ENCODE data around the gene ITIH2. TPM values are rescaled to one million over a fixed set of nuclear protein-coding genes. Genes with fewer than 3 reads are reported as not detected.

Gene ITIH2
- total and polyA plus RNA-seq, 8 donors: 0.05 to 3.3 TPM; not detected in 6

- Histone ChIP-seq H3K27ac (no peak overlapping the region), H3K9me3 (no peaks in the 10 kb centered on the region), H3K27me3 (peaks cover 0 to 59% (median 13%) of the 10 kb centered on the region in 3 donors), H3K4me1 (peaks cover 0 to 5% (median 0%) of the 10 kb centered on the region in 4 donors), H3K4me3 (no peak overlapping the region), H3K36me3 (no peaks in the 10 kb centered on the region)
- 79 to 86% (median 81%) methylated on average over 4 of the region's 4 CpGs for WGBS, 5 donors
- TF ChIP-seq POLR2A (IDR thresholded peaks at IDR 0.05): no peak
- no peak for TF ChIP-seq POLR2AphosphoS5 (IDR thresholded peaks at IDR 0.05)
- TF ChIP-seq EP300 (IDR thresholded peaks at IDR 0.05): no peak
- TF ChIP-seq CTCF (IDR thresholded peaks at IDR 0.05): no peak
- no peak for DNase-seq
- intact Hi-C loops (cut with DNase I; ENCODE audit: low total_unique reads): no loop called here
These were observed 766 bp upstream of the ITIH2 start for GRCh38 chr10:7702288-7702812.

DNA sequence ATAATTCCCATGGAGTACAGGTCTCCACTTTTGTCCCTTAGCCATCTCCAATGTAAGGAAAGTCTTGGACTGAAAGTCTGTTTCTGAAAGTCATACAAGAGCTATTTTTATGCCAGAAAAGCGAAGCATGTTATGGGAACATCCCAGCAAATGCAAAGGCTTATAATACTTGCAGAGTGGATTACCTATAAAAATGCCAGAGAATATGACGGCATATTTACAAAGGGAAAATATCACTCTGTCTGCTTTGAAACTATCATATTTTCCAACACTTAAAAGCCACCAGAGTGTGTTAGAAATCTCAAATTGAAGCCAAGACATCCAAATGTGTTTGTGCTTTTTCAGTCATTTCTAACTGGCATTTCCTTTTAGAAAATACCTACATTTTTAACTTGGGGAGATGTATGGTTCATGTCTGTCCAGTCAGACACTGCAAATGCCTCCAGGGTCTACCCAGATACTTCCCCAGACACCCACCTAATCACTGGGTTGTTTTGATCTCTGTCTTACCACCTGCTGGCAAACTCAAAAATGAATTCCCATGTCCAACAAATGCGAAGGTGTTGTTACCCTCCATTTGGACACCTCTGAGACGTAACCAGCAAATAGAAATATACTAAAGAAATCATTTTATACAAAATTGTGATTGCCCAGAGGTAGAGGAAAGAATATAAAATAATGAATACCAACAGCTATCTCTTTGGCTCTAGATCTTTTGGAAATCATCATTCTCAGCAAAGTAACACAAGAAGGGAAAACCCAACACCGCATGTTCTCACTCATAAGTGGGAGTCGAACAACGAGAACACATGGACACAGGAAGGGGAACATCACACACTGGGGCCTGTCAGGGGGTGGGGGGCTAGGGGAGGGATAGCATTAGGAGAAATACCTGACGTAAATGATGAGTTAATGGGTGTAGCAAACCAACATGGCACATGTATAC lies 1.2 kb downstream of the ITIH2 start:
- Histone ChIP-seq H3K27me3 (peaks cover 0 to 50% (median 13%) of the 10 kb centered on the region in 3 donors), H3K4me3 (no peak overlapping the region), H3K9me3 (no peaks in the 10 kb centered on the region), H3K4me1 (no peaks in the 10 kb centered on the region), H3K27ac (no peak overlapping the region), H3K36me3 (no peaks in the 10 kb centered on the region)
- DNase-seq: no peak
- WGBS, 5 donors: 77 to 91% (median 89%) methylated on average over 8 of the region's 8 CpGs
- no peak for TF ChIP-seq POLR2A (IDR thresholded peaks at IDR 0.05)
- TF ChIP-seq POLR2AphosphoS5 (IDR thresholded peaks at IDR 0.05): no peak
- no peak for TF ChIP-seq EP300 (IDR thresholded peaks at IDR 0.05)
- TF ChIP-seq CTCF (IDR thresholded peaks at IDR 0.05): no peak
- intact Hi-C loops (cut with DNase I; ENCODE audit: low total_unique reads): no loop called here

DNA sequence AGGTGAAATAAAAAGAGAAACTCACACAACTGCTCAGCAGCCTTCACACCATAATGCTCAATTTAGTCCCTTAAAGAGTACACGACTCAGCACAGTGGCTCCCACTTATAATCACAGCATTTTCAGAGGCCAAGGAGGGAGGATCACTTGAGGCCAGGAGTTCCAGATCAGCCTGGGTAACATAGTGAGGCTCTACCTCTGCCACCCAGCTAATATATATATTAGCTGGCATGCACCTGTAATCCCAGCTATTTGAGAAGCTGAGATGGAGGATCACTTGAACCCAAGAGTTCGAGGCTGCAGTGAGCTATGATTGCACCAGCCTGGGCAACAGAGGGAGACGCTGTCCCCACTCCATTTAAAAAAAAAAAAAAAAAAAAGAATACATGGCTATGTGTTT lies 2.2 kb downstream of the ITIH2 start:
- no peaks in the 10 kb centered on the region for H3K9me3 ChIP-seq
- H3K4me3 ChIP-seq: no peak overlapping the region
- DNase-seq: no peak
- H3K27me3 ChIP-seq: peaks cover 0 to 42% (median 13%) of the 10 kb centered on the region in 3 donors
- TF ChIP-seq POLR2AphosphoS5 (IDR thresholded peaks at IDR 0.05) (no peak), CTCF (IDR thresholded peaks at IDR 0.05) (no peak), POLR2A (IDR thresholded peaks at IDR 0.05) (no peak), EP300 (IDR thresholded peaks at IDR 0.05) (no peak)
- WGBS, 5 donors: 79 to 91% (median 90%) methylated on average over 3 of the region's 3 CpGs
- no peak overlapping the region for H3K27ac ChIP-seq
- no peaks in the 10 kb centered on the region for H3K4me1 ChIP-seq
- intact Hi-C loops (cut with DNase I; ENCODE audit: low total_unique reads): no loop called here
- no peaks in the 10 kb centered on the region for H3K36me3 ChIP-seq

GRCh38 chr10:7706534-7707073 lies 3.5 kb downstream of the ITIH2 start:
- Histone ChIP-seq H3K4me1 (no peaks in the 10 kb centered on the region), H3K27me3 (peaks cover 0 to 36% (median 13%) of the 10 kb centered on the region in 3 donors), H3K9me3 (no peaks in the 10 kb centered on the region), H3K27ac (no peak overlapping the region), H3K36me3 (no peaks in the 10 kb centered on the region), H3K4me3 (no peak overlapping the region)
- DNase-seq: no peak
- WGBS, 5 donors: 77 to 87% (median 82%) methylated on average over 4 of the region's 4 CpGs
- TF ChIP-seq EP300 (IDR thresholded peaks at IDR 0.05) (no peak), CTCF (IDR thresholded peaks at IDR 0.05) (no peak), POLR2A (IDR thresholded peaks at IDR 0.05) (no peak), POLR2AphosphoS5 (IDR thresholded peaks at IDR 0.05) (no peak)
- intact Hi-C loops (cut with DNase I; ENCODE audit: low total_unique reads): no loop called here

All from stomach (tissue), 9 donors.